GM18867 (cell line): ENCODE results near the gene APOBEC2.

Experiments
- ATAC-seq: cut with Tn5 transposase; IDR thresholded peaks from one replicate; pipeline ENCODE4 v1.9.1; 2021; ENCODE audit warnings: mild to moderate bottlenecking, moderate library complexity; ENCODE audit not compliant: unreplicated experiment

Gene APOBEC2

DNA sequence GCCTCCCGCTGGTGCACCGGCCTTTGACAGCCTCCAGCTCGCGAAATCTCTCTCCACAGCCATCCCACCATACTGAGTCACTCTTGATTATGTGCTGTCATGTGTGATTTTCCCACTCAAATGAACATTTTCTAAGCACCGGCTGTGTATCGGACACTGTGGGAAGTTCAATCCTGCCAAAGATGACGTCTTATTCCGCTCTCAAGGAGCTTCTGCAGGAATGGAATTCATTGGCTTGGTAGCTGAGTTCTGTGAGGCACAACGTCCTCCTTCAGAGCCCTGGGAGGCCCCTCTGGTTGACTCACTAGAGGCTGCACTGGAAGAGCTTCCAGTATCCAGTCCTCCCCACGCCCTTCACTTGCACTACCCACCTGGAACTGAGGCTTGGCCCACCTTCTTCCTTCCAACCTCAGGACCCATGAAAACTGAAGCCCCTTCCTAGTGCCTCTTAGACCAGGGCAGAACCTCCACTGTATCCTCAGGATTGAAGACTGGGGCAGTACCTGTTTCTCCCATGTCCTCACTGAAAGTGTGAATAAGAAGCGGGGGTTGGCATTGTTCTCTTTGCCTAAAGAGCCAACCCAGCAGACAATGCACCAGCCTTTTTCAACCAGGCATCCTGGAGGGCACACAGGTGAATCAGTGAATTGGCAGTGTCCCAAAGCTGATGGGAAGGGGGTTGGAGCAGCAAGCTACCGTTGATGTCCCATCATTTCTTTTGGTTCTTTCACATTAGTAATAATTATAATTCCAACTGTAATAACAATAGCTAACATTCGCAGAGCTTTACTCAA is 15.7 kb upstream of the APOBEC2 start:
- ATAC-seq = no peak

DNA sequence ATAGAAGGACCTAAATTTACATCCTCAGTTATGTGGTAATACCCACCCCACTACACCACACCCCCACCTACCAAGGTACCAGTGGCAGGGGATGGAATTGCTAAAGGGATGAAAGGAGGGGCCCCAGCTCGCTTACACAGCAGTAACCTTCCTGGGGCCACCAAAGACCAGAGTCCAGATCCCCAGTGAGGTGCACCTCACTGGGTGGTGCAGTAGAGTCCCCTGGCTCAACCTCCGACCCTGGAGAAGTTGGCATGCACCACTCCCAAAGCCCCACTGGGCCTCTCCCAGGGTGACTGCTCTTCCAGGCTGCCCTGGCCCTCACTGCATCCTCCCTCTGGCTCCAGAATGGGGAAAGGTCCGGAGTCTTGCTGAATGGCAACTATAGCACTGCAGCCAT is 14.8 kb upstream of the APOBEC2 start:
- ATAC-seq = no peak

DNA sequence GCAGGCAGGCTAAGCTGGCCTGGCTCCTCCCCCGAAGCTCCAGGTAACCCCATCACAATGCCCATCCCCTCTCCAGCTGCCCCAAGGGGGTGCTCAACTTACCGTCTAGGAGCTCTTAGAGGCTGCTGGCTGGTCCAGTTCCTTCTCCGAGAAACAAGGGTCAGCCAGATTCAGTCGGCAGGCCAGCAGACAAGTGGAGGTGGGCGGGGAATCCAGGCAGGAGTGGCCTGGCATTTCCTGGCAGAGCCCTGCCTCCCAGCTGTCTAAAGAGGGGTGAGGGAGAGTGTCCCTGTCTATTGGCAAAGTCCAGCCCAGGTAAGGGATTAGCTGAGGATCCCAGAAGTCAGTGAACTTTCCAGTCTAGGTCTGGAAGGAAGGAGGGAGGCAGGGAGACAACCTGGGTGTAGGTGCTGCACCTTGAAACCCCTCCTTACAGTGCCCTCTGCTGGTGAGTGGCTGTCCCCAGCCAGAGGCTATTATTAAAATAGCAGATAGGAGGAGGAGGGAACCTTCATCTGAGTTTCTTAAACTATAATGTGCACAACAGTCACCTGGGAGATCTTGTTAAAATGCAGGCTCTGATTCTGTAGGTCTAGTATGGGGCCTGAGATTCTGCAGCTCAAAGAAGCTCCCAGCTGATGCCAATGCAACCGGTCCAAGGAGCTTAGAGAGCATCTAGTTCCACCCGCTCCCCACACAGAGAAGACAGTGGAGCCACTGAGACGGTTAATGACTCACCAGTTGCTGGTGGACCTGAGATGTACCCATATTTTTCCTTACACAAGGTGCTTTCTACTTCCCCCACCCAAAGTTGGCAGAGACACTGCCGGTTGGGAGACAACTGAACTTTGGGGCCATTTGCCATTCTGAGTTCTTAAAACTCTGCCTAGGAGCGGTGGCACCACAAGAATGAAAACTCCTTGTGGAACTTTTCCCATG is 13.7 kb upstream of the APOBEC2 start, which contains the start of gene UNC5CL:
UNC5CL (minus strand) TSS at position 162 of the 939 bp plus-strand sequence. CDS start 4,147 bp downstream, outside the sequence.
- no peak for ATAC-seq

DNA sequence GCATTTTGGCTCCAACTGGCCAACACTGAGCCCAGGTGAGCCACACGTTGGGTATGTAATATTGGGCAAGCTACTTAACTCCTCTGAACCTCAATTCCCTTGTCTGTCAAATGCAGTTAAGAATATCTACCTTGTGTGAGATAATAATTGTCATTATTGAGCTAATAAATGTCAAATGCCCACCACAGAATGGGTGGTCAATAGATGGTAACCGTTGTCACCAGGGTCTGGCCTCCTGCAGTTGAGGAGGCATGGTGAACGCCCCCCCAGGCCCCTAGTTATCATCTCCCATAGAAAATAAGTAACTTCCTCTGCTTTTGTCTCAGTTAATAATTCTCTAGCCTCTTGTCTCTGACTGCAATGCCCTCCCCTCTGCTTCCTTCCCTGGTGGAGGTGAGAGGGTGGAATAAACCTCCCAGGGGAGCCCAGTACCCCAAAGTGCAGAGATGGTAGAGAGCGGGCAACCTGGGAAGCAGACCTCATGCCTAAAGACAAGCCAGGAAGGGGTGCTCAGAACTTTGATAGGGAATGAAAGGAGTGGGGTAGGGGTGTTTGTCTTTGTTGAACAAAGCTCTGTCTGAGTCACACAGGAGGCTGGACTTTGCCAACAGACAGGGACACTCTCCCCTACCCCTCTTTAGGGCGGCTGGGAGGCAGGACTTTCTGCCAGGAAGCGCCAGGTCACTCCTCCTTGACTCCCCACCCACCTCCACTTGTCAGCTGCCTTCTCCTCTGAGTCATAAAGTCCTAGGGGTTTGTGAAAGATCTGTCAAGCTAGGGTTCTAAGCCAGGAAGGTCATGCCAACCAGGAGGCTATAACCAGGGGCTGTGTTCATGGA is 12.7 kb upstream of the APOBEC2 start:
- ATAC-seq = no peak

DNA sequence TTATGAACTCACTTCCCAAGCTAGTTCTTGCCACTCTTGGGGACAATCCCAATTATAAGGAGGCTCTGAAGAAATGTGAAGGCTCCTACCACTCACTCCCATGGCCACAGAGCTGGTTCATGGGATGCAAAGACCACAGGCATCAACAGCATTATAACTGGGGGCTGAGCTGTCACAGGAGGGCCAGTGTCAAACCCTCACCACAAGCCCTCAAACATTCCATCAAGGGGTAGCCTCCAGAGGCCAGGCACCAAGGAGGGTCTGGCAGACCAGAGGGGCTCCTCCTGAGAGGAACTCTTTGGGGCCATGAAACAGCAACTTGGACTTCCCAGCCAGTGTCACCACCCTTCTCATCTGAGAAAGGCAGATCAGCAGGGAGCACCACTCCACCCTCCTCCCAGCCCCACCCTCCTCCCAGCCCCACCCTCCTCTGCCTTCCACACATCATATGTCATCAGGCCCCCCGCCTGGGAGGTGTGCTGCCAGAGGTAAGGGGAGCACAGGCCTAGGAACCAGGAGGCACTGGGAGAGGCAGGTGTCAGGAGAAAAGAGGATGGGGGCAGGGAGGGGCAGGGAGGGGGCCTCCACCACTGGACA is 12.0 kb upstream of the APOBEC2 start:
- no peak for ATAC-seq

DNA sequence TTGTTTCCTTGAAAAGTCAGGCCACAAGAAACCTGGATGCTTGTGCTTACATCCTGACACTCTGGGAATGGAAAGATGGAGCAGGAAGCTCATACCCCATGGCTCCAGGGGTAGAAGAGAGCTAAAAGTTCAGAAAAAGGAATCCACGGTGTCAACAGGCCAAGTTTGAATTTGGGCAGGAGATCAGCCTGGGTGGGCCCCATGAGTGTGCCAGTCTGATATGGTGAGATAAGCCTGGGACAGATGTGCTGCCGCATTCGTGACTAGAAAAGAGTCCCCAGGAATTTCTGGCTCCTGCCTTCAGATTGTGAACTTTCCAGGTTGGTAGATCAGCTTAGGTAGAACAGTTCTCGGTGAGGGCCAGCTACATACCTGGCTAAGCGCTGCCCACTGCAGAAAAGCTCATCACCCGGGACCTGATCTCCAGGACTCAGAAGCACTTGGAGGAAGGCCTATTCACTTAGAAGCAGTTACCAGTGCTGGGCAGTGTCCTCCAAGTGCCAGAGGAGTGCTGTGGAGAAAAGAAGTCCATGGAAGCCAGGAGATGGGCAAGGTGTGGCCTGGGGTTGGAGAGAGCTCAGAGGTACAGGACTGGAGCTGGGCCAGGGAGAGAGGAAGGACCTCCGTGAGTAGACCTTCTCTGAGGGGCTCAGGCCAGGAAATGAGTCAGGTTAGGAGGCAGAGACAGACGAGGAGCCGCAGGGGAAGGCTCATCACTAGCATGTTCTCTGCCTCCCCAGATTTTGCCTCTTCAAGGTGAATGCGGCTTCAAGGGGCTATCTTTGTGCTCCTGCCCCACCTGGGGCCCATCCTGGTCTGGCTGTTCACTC is 10.6 kb upstream of the APOBEC2 start, which contains the start of gene TSPO2:
TSPO2 (plus strand) TSS at position 242 of the 830 bp plus-strand sequence; CDS start at position 761, 519 bp downstream.
- ATAC-seq = no peak

DNA sequence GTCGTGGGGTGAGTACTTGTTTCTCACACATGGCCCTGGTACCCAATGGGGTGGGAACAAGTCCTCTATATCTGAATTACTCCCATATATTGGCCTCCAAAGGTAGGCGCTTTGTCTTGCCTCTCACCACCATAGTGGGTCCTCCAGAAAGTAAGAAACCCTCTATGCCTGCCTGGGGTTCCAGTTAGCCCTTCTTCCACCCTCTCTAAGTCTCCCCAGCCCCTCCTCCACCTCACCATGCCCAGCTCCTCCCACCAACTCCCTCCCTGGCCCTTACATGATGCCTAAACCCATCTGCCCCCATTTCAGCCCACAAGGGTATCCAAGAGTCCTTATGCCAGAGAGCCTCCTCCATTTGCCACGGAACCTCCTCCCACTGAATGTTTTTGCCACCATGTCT is 9.9 kb upstream of the APOBEC2 start:
- ATAC-seq = no peak

DNA sequence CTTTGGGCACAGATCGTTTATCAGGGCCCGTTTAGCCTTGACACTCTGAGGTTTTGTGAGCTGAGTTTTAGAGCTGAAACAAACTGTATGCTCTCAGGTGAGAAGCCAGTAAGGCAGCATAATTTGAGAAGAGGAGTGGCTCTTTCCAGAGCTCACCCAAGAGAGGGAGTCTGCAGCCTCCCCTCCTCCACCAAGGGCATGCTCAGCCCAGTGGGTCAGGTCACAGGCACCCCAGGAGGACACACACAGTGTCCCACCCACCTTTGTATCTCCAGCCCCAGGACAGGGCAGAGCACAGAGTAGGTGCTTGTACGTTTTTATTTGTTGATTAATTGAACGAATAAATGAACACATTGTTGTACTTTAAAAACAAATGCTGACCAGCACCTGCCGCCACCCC is 7.3 kb upstream of the APOBEC2 start:
- no peak for ATAC-seq

DNA sequence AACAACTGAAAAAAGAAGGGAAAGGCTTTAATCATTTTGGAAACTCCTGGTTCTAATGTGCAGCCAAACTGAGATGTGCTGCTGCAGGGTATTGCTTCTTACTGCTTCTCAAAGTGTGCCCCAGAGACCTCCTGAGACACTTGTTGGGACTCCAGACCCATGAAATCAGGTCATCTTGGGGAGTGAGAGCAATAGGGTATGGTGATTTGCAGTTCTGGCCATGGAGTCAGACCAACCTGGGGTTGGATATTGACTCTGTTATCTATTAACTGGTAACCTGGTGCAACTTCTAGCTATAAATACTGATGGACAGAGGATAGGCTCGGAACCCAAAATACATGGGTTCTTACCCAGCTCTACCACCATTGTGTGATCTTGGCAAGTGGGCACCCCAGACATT is 6.9 kb upstream of the APOBEC2 start:
- no peak for ATAC-seq

DNA sequence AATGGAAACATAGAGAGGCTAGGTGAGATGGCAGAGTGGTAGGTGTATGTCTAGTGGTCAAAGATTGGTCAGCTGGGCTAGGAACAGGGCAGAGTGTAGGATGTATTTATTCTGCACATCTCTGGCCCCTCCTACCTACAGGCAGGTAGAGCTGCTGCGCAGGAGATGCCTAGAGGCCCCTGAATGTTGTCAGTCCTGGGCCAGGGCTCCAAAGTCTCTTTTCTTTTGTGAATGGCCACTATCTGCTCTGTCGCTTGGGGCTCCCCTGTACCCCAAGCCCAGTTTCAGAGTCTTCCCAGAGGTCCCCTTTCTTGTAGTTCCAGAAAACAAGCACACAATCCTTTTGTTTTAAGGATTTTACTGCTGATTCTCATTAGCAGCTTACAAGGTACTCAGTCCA is 5.7 kb upstream of the APOBEC2 start:
- ATAC-seq = no peak

DNA sequence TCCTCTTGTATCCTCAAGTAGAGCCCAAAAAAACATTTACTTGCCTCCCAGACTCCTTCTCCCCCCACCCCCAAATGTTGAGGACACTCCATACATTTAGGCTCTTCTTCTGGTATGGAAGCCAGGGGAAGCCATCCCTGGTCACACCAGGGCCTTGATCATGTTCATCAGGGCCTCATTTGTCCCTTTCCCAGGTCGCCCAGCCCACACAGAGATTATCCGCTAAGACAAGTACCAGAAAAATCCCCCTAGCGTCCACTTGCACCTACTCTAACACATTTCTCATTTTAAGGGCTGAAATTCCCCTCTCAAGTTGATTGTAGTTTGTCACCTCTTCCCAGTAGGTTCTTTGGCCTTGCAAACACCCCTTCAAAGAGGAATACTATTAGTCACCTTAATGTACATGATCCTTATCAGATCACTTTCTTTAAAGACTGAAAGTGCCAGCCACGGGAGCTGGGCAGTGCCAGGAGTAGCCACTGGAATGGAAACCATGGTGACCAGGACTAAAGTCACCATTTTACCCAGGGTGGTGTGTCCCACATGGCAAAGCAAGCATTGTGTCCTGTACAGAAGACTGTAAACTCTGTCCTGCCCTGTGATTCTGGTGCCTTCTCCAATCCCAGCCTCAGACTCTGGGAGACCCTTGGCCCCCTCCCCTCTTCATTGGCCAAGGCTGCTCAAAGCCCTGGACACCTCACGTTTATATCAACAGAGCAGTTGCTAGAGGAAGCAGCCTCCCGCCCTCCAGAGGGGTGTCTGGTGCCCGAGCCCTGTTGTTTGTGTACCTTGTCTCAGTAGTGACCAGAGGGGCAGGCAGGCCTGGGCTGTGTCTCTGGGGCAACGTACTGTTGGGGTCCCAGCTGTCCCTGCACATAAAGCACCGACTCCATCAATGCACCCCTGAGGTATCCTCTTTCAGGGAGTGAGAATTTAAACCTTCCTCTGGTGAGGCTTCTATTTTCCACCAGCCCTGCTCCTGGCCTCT is 5.0 kb upstream of the APOBEC2 start:
- ATAC-seq = no peak

DNA sequence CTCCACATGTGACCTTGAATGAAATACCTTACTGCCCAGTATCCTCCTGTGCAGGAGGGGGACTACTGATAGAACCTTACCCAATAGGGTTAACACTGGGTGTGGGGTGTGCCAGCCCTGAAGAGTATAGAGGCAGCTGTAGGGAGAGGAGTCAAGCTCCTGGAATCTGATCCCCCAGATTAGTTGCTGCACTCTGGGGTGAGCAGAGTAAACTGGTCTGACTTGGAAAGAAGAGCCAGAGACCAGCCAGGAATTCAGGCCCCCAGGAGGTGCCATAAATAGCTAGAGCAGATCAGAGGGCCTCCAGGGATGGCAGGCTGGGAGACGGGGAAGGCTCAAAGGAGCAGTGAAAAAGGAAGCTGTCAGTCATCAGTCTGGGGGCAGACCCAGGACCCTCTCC is 3.5 kb upstream of the APOBEC2 start:
- ATAC-seq = no peak

DNA sequence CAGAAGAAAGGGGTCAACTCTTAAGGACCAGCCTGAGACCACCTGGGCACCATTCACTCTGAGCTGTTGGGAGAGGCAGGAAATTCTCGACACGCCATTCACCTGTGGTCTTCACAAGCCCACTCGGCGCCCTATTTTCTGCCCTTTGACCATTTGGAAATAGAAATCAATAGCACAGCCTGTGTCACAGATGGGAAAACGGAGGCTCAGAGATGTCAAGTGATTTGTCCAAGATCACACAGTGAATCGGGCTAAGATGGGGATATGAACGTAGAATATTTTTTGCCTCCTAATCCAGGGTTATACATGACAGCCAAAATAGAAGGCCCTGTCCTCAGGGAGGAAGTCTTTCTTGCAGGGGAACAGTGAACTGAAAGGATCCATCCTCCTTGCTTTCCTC is 3.0 kb upstream of the APOBEC2 start:
- ATAC-seq = no peak

DNA sequence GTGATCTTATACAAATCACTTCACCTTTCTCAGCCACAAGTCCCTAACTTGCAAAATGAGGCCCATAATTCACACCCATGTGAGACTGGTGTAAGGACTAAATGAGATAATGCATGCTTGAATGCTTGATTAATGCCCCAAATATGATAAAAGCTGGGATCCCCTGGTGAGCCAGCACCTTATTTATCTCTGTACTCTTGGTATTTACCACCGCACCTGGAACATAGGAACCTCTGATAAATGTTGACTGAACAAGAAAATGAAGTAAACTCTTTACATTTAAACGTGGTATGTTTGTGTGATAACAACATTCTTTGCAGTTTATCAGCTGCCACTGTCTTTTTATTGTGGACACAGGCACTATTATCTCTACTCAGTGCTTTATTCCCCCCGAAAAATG is 2.5 kb upstream of the APOBEC2 start:
- no peak for ATAC-seq

DNA sequence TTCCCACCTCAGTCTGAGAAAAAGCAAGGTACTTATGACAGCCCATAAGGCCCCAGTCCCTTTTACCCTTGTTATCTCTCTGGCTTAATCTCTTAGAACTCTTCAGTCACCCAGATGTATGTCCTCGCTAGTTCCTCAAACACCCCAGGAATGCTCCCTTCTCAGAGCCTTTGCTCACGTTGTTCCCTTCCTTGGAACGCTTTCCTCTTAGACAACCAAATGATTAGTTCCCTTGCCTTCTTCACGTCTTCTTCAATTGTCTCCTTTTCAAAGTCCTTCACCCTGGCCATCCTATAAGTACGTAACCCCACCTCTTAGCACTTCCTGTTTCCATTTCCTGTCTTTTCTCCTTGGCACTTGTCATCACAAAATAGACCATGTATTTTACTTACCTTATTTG is 1.1 kb upstream of the APOBEC2 start:
- ATAC-seq = no peak

DNA sequence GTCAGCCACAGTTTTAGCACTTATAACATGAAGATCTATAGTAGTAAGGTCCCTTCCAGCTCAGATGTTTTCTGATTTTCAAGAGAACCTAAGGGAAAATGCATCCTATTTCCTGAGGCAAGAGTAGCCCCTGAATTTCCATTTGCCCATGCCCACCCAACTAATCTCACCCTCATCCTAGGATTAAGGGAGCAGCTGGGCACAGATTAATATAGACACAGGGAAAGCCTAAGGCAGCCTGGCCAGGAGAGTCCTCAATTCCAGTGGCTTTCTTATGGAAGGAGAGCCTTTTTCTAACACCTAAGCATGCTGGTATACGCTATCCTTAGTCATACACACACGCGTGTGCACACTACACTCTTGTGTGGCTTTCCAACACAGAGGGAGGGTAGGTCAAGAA is 1.5 kb downstream of the APOBEC2 start:
- no peak for ATAC-seq

DNA sequence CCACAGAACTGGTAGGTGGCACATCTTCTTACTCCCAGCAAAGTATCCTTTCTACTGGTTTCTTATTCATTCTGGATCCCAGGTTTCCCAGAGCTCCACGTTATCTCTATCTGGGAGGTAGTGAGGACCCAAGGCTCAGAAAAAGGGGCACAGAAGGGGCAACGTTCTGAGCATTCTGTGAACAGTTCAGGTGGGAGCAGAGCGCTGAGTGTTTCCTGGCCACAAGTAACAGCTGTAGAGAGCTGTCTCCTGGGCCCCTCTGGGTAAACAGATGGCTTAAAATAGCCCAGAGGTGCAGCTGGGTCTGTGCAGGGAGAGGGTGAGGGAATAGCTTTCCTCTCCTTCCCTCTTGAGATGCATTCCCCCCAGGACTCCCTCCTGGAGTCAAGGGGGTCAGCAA is 2.1 kb downstream of the APOBEC2 start:
- no peak for ATAC-seq

DNA sequence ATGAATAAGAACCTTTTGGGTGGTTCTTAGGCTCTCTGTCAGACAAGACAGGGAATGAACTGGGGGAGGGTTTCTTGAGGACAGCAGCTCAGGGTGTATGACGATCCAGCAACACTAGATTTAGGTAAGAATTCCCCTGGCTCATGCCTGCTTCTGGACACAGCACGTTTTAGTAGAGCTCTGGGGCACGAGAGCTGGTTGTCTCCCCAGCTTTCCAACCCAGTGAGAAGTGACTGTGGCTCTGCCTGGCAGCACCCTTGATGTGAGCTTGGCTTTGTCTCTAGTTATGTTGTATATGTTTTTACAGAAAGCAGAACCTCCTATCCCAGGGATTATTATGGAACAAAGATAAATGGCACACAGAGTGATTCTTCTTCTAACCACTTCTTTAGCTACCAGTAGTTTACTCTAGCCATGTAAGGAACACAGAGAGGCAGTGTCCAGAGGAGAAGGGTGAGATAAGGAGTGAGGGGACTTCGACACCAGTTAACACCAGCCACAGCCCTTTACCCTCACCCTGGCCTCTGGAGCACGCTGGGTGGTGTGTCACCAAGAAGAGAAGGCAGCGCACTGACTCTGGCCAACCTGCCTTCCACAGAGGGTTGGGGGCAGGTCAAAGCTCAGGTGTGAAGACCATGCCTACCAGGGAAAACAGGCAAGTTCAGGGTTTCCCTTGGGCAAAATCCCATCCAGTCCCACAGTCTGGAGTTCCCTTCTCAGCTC is 3.9 kb downstream of the APOBEC2 start:
- ATAC-seq = no peak
